WTC11 (cell line): ENCODE measurements around the gene ZNF528. TPM values are rescaled to one million over a fixed set of nuclear protein-coding genes. Genes with fewer than 3 reads are reported as not detected.

Source experiments
- ATAC-seq: fragments of 200-7000 bp; cut with Tn5 transposase; 2 replicates; pipeline ENCODE4 v1.10.0; 2021; ENCODE audit warnings: mild to moderate bottlenecking, moderate library complexity
- CTCF ChIA-PET: fragments of 300-600 bp; sonication (Branson Sonifier 250); formaldehyde crosslinking; loops from one replicate; lab custom pipeline; 2021; ENCODE audit warnings: antibody characterized with exemption; lab: Charles Lee
- POLR2A ChIA-PET: fragments of 350-600 bp; sonication (Branson Sonifier 250); formaldehyde crosslinking; loops from one replicate; lab custom pipeline; 2021; ENCODE audit warnings: antibody characterized with exemption; lab: Charles Lee
- DNase-seq: peaks from one replicate; pipeline ENCODE4 v3.0.0; 2021; ENCODE audit warnings: low spot score
- H3K27ac Mint-ChIP-seq: 2 replicates; pipeline ENCODE4 v1.8.0; 2021; ENCODE audit warnings: mixed read lengths
- H3K27me3 Mint-ChIP-seq: 2 replicates; pipeline ENCODE4 v1.8.0; 2021; ENCODE audit warnings: low read depth, mild to moderate bottlenecking, moderate library complexity, mixed read lengths
- H3K36me3 Mint-ChIP-seq: 2 replicates; pipeline ENCODE4 v1.8.0; 2021; ENCODE audit warnings: mixed read lengths
- H3K4me1 Mint-ChIP-seq: 2 replicates; pipeline ENCODE4 v1.8.0; 2022; ENCODE audit warnings: mixed read lengths
- H3K4me3 Mint-ChIP-seq: 2 replicates; pipeline ENCODE4 v1.8.0; 2021; ENCODE audit warnings: mild to moderate bottlenecking, moderate library complexity, mixed read lengths
- H3K9me3 Mint-ChIP-seq: 2 replicates; pipeline ENCODE4 v1.8.0; 2021; ENCODE audit warnings: mixed read lengths
- CDX4 ChIP-seq: fragments of 250-450 bp; sonication (Bioruptor Pico); IDR thresholded peaks from 2 replicates; pipeline ENCODE4 v1.9.0; 2021; ENCODE audit warnings: moderate library complexity, mild to moderate bottlenecking, inconsistent platforms, borderline replicate concordance
- CTCF ChIP-seq: fragments of 200-600 bp; IDR thresholded peaks from 2 replicates; pipeline ENCODE4 v1.8.0; 2022; ENCODE audit warnings: antibody characterized with exemption
- ESRRA ChIP-seq: sonication (generic); formaldehyde crosslinking; IDR thresholded peaks from 2 replicates; pipeline ENCODE4 v1.8.1; 2022; ENCODE audit warnings: mild to moderate bottlenecking, missing genetic modification reagents, borderline replicate concordance
- ETV6 ChIP-seq: sonication (generic); formaldehyde crosslinking; IDR thresholded peaks from 2 replicates; pipeline ENCODE4 v1.8.1; 2022; ENCODE audit warnings: mild to moderate bottlenecking, missing genetic modification reagents
- GTF2I ChIP-seq: fragments of 250-450 bp; sonication (Bioruptor Pico); conservative IDR thresholded peaks from 2 replicates; pipeline ENCODE4 v1.4.0; 2021; ENCODE audit warnings: mild to moderate bottlenecking
- NR1H2 ChIP-seq: sonication (generic); formaldehyde crosslinking; IDR thresholded peaks from 2 replicates; pipeline ENCODE4 v1.9.0; 2021; ENCODE audit warnings: mild to moderate bottlenecking, moderate library complexity, missing genetic modification reagents
- PRDM15 ChIP-seq: sonication (generic); formaldehyde crosslinking; IDR thresholded peaks from 2 replicates; pipeline ENCODE4 v1.8.0; 2022; ENCODE audit warnings: missing genetic modification reagents
- PRRX2 ChIP-seq: fragments of 250-450 bp; sonication (Bioruptor Pico); IDR thresholded peaks from 2 replicates; pipeline ENCODE4 v1.8.0; 2021; ENCODE audit warnings: mild to moderate bottlenecking
- ZNF121 ChIP-seq: sonication (generic); formaldehyde crosslinking; IDR thresholded peaks from 2 replicates; pipeline ENCODE4 v1.8.0; 2023; ENCODE audit warnings: missing genetic modification reagents
- ZNF219 ChIP-seq: sonication (generic); formaldehyde crosslinking; IDR thresholded peaks from 2 replicates; pipeline ENCODE4 v1.8.0; 2023; ENCODE audit warnings: missing genetic modification reagents, mild to moderate bottlenecking, borderline replicate concordance
- total RNA-seq: library from RNA; stranded (reverse); gene quantifications from 3 replicates; pipeline ENCODE4 v1.2.3, GENCODE V29; 2021
- TF ChIP-seq, protein P1 (sequence below): sonication (generic); formaldehyde crosslinking; IDR thresholded peaks from 2 replicates; pipeline ENCODE4 v1.8.0; 2023; ENCODE audit warnings: missing genetic modification reagents, mild to moderate bottlenecking, borderline replicate concordance
- TF ChIP-seq, protein P2 (sequence below): sonication (generic); formaldehyde crosslinking; IDR thresholded peaks from 2 replicates; pipeline ENCODE4 v1.8.0; 2022; ENCODE audit warnings: mild to moderate bottlenecking, missing genetic modification reagents

The ZNF528 gene
- total RNA-seq, 1 experiment from 2014 or later: 20.8 TPM

DNA sequence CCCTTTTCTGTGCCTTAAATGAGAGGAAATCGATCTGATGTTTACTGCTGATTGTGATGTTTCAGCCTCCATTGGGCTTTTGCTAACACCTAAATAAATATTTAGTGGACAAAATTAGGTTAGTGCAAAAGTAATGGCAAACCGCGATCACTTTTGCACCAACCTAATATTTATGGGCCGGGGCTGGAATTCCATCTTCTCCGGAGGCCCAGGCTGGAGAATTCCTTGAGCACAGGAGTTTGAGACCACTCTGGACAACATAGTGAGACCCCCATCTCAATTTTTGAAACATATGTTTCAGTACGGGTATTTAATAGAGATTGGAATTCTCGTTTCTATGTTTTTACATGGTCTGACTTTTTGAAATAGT lies 27.3 kb upstream of the ZNF528 start (continued):
- TF ChIP-seq PRDM15 (CRISPR knock-in tag) (no peak), CDX4 (CRISPR knock-in tag) (no peak), NR1H2 (CRISPR knock-in tag) (no peak), PRRX2 (no peak), ETV6 (CRISPR knock-in tag) (no peak)

DNA sequence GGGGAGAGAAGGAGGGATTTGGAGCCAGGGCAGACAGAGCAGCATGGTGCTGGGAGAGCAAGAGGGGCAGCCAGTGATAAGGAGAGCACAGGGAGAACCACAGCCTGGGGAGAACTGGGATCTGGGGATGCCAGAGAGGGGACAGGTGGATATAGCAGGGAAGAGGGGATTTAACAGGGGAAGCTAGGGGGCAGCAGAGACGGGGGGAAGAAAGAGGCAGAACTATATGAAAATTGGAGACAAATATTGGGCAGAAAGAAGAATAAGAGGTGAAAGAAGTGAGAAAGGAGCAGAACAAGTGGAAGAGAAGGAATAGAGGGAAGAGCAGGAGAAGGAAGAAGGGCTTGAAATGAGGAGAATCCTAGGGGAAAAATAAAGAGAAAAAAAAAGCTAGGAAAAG lies 6.5 kb upstream of the ZNF528 start:
- no peak overlapping the region for H3K4me3 Mint-ChIP-seq
- CTCF ChIA-PET: interaction anchor here (0.8 to 1.7 kb wide), 9 partner anchors 9 to 278 kb away, joined by 3 to 10 read pairs (median 4); partner anchors contain the start of gene ZNF880

More for the DNA sequence above, 6.5 kb upstream of the ZNF528 start:
- Mint-ChIP-seq H3K4me1 (no peaks in the 10 kb centered on the region; the same call in 1 of the 2 replicates), H3K9me3 (peaks cover 20% of the 10 kb centered on the region), H3K27ac (no peak overlapping the region)
- DNase-seq: peak; percentile 24
- ATAC-seq: peak; percentile 82
- TF ChIP-seq, protein P1, sequence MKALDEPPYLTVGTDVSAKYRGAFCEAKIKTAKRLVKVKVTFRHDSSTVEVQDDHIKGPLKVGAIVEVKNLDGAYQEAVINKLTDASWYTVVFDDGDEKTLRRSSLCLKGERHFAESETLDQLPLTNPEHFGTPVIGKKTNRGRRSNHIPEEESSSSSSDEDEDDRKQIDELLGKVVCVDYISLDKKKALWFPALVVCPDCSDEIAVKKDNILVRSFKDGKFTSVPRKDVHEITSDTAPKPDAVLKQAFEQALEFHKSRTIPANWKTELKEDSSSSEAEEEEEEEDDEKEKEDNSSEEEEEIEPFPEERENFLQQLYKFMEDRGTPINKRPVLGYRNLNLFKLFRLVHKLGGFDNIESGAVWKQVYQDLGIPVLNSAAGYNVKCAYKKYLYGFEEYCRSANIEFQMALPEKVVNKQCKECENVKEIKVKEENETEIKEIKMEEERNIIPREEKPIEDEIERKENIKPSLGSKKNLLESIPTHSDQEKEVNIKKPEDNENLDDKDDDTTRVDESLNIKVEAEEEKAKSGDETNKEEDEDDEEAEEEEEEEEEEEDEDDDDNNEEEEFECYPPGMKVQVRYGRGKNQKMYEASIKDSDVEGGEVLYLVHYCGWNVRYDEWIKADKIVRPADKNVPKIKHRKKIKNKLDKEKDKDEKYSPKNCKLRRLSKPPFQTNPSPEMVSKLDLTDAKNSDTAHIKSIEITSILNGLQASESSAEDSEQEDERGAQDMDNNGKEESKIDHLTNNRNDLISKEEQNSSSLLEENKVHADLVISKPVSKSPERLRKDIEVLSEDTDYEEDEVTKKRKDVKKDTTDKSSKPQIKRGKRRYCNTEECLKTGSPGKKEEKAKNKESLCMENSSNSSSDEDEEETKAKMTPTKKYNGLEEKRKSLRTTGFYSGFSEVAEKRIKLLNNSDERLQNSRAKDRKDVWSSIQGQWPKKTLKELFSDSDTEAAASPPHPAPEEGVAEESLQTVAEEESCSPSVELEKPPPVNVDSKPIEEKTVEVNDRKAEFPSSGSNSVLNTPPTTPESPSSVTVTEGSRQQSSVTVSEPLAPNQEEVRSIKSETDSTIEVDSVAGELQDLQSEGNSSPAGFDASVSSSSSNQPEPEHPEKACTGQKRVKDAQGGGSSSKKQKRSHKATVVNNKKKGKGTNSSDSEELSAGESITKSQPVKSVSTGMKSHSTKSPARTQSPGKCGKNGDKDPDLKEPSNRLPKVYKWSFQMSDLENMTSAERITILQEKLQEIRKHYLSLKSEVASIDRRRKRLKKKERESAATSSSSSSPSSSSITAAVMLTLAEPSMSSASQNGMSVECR (CRISPR knock-in tag): no peak
- TF ChIP-seq, protein P2, sequence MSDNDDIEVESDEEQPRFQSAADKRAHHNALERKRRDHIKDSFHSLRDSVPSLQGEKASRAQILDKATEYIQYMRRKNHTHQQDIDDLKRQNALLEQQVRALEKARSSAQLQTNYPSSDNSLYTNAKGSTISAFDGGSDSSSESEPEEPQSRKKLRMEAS: no peak
- no peak for TF ChIP-seq ZNF121
- TF ChIP-seq GTF2I (CRISPR knock-in tag): no peak
- no peak for TF ChIP-seq ESRRA
- 0 out of 2 replicates have a peak, but pooled peaks have one; percentile 16 for TF ChIP-seq CTCF
- no peak for TF ChIP-seq ZNF219
- TF ChIP-seq, all 79 proteins: peak for 1
- POLR2A ChIA-PET: interaction anchor here (0.5 kb wide), 1 partner anchor 451 kb away, joined by 5 read pairs; no protein-coding TSS in a partner anchor
- Mint-ChIP-seq H3K36me3 (peaks cover 36% of the 10 kb centered on the region), H3K27me3 (peaks cover 3% of the 10 kb centered on the region; the same call in 1 of the 2 replicates)
